IPS DF 4.7 (cell line): ENCODE data around the gene PAFAH2.
"Not testable (repeated sequence)": the region's sequence is repeated elsewhere in the genome, so short reads cannot be mapped to it uniquely, and the experiment has no call there.

Experiments
- DNase-seq: peaks from one replicate; pipeline ENCODE4 v3.0.0-alpha.2; 2013; ENCODE audit warnings: low spot score; ENCODE audit errors: extremely low read depth

The PAFAH2 gene

DNA sequence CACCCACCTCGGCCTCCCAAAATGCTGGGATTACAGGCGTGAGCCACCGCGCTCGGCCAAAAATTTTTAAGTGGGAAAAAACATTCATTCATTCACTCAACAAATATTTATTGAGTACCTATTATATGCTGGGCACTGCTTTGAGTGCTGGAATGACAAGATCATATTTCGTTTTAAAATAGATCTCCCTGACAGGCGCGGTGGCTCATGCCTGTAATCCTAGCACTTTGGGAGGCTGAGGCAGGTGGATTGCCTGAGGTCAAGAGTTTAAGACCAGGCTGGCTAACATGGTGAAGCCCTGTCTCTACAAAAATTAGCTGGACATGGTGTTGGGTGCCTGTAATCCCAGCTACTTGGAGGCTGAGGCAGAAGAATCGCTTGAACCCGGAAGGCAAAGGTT is 11.1 kb downstream of the PAFAH2 start:
- DNase-seq, result not testable (repeated sequence)

DNA sequence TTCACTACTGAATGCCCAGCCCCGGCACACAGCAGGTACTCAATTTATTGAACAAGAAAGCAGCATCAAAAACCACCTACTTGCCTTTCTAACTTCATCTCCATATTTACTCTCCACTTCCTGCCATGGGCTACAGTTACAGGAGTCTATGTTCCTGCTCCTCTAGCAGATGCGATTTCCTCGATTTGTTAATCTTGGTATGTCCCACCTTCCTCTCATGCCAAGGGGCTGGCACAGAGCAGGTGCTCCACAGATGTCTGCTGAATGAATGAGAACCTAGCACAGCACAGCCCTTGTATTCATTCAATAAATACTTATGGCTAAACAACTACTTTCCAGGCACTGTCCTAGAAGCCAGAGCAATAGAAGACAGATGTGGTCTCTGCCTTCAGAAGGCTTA is 12.2 kb downstream of the PAFAH2 start:
- no peak for DNase-seq

DNA sequence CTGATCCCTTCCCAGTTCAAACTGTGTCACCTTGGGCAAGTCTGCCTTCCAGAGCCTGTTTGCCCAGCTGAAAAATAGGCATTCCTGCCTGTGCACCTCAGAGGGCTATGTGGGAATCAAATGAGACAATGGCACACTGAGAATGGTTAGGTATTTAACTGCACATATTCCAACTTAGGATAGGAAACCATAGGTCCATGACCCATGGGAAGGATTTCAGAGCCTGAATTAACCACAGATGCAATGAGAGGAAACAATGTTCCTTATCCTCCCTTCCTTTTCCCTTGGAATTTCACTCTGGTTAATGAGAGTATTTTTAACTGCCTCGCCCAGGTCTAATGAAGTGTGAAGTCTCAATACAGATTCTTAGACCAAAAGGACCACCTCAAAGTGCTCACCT is 12.7 kb downstream of the PAFAH2 start:
- no peak for DNase-seq

DNA sequence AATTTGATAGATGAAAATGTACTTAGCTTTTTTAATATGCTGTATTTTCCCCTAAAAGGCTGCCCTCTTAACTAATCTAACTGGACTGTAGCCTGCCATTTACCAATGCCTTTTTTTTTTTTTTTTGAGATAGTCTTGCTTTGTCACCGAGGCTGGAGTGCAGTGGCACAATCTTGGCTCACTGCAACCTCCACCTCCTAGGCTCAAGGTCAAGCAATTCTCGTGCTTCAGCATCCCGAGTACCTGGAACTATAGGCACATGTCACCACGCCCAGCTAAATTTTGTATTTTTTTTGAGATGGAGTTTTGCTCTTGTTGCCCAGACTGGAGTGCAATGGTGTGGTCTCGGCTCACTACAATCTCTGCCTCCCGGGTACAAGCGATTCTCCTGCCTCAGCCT is 18.7 kb downstream of the PAFAH2 start:
- DNase-seq, result no peak

DNA sequence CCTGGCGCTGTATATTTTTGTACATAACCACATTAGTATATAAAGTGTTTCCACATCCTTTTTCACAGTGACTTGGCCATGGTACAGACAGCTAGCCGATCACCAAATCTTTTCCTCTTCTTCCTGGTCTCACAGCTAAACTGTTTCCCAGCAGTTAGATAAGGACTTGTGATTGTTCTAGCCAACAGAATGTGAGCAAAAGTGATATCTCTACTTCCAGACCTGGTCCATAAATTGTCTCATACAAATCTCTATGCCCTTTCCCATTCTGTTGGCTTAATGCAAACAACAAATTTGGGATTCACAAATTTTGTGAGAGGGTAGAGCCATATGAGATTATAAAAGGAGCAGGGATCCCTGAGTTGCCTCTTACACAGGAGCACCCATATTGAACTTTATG is 19.5 kb downstream of the PAFAH2 start:
- no peak for DNase-seq

DNA sequence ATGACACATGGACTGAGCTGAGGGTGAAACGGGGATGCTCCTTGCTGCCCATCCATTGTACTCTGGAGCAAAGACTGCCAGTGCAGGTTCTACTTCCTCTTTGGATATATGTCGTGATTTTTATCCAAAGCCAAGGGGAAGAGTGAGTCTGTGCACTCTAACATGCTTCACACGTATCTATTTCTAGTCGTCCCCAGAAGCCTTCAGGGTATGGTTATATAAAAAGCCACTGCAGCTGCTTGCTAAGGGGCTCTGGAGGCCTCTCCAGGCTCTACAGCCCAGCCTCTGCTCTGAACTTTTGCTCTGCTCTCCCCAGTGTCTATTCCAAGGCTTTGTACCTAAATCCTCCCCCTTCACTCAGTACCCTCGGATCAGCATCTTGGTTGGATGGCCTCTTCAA is 20.1 kb downstream of the PAFAH2 start:
- no peak for DNase-seq

DNA sequence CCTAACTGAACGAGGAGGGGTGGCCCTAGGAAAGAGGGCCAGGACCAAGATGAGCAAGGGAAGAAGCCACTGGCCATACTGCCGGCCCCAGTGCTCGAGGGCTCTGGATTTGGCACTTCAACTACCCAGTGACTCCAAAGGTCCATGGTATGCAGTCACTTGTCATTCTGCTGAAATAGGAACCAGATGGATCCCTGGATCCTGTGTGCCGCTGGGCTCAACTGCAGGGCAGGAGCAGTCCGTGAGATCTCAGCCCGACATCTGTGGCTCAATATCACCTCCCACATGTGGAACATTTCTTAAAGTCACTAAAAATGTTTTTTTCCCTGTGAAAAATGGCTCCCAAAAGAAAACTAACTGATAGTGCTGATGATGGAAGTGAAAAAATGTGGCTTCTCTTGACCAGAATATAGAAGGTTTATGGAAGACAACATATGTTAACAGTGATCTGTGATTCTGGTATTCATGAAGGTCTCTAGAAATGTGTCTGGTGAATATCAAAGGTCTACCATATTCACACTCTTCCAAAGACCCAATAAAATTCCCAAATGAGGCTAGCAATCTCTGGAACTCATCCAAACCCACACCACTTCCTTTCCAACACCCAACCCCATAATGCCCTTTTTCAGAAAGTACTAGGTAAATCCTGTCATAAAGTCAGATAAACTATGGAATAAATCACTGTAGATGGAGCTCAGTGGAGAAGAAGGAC is 24.1 kb downstream of the PAFAH2 start:
- DNase-seq, result no peak

DNA sequence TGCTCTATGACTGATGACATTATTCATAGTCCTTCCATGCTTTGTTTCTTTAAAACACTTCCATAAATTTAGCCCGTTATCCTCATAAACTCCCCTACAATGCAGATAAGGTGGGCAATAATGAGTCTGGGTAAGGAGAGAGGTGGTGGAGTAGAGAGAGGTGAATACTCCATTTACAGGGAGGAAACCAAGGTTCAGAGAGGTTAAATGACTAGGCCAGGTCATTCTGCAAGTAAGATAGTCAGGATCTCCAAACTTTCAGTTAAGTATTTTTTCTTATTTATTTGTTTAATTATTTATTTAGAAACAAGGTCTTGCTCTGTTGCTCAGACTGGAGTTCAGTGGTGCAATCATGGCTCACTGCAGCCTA is 26.1 kb downstream of the PAFAH2 start:
- no peak for DNase-seq

DNA sequence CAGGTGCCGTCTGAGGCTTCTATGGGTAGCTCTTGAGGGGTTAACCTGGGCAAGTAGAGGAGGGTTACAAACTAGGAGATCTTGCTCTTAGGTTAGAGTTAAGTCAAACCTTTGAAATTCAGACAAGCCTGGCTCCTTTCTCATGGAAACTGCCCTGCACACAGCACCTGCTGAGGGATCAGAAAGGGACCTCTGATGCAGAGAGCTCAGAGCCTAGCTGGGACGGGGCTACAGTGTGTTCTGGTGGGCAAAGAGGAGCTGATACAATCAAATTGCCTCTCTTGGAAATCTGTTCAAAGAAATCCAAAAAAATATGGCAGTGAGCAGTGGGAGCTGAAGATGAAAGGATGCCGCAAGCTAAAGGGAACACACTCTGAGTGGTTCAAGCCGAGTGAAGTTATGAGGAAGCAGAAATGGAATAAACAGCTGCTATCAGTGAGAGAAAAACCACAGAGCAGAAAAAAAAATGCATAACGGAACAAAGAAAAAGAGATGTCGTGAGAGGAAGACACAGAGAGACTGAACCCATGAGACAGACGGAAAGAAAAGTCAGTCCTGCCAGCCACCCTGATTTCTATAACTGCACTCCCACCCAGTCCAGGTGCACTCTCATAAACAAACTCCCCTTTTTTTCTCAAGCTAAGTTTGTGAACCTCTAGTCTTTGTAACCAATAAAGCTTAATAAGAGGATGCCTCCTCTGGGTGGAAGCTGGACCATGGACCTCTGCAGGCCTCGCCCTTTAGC is 26.6 kb downstream of the PAFAH2 start:
- DNase-seq, result no peak

DNA sequence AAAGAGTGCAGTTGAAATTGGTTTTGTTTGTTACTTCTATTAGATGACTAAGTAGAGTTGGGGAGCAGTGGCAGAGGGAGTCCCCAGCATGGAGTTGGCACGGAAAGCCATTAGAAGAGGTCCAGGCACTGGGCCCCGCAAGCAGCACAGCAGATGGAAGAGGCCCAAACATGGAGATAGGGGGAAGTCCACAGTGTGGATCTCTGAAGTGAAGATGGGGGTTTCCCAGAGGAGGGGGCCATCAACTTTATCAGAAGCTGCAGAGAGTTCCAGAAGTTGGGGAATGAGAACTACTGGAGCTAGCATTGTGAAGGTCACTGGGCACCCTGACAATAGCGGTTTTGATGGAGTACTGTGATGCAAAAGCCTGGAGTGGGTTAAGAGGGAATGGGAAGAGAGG is 30.6 kb downstream of the PAFAH2 start:
- DNase-seq, result no peak

DNA sequence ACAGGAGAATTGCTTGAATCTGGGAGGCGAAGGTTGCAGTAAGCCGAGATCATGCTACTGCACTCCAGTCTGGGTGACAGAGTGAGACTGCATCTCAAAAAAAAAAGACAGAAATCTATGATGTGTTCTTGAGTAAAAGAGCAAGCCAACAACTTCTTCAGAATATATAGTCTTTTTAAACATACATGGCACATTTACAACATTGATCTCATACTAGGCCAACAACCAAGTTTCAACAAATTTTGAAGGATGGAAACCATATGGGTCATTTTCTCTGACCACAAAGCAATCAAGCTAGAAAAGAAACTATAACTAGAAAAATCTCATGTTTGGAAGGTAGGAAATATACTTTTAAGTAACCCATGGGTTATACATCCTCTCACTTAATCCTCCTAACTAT is 38.3 kb downstream of the PAFAH2 start:
- DNase-seq, result no peak

DNA sequence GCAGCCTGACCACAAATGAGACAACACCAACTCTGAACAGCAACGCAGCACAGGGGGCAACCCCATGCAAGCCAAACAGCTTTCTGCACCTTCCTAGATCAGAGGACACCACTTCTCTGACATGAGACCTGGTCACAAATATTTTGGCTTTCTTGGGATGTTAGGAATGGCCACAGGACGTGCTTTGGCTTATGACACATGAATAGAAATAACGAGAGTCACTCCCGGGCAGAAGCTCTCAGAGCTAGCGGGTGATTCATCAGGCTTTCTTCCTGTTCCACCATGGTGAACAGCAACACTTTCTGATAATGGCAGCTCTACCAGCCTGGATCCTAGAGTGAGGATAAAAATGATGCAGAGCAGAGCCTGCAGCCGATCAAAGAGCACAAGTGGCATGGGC is 39.4 kb downstream of the PAFAH2 start:
- no peak for DNase-seq

DNA sequence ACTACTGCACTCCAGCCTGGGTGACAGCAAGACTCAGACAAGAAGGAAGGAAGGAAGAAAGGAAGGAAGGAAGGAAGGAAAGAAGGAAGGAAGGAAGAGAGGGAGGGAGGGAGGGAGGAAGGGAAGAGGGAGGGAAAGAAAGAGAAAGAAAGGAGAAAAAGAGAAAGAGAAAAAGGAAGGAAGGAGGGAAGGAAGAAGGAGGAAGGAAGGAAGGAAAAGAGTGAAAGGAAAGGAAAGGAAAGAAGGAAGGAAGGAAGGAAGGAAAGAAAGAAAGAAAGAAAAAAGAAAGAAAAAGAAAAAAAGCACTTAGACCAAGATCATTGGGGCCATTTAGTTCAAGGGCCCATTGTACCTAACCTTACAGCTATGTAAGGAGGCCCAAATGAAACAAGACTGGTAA is 42.3 kb downstream of the PAFAH2 start:
- no peak for DNase-seq

DNA sequence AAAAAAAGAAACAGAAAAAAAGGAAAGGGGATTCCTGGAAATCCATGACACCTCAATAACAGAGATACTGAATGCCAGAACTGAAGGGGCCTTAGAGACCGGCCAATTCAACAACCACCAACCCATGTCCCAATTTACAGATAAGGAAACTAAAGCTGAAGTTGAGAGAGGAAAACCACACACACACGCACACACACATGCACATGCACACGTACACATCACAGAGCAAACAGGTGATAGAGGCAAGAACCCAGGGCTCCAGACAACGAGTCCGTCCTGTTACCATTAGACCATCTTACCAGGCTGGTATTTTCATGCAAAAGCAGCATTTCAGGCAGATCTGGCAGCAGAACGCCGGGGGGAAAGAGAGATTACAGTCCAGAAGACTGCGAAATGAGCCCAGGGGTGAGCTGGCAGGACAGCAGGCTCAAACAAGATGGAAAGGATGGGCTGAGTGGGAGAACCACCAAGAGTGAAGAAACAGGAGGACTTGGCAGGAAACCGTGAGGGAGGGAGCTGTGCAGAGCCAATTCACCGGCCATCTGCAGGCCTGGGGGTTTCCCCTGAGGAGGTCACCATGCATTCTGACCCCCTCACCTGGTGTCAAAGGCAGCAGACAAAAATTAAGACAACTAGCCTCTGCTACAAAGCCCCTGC is 43.5 kb downstream of the PAFAH2 start:
- DNase-seq, result no peak

DNA sequence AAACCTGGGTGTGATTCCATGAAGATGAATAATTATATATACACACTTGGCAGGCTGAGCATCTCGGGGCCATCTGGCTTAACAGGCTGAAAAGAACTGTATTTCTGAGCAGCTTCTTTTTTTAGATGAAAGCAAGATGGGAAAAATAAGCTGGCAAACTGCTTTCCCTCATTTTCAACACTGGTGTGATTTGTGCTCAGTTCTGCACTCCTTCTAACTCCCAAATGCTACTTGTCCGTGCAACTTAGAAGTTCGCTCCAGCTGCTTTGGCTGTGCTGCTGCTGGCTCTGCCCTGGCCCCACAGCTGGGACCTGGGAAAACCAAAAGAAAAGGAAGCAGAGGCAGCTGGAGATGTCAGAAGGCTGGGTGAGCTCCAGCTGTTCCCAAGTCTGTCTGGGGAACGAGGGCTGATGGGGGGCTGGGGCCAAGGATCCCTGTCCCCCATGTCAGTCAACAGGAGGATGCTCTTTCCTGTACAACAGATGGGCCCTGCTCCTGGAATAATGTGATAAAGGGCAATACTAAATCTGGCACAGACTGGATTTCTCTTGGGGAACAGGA is 44.9 kb downstream of the PAFAH2 start:
- DNase-seq, result no peak

DNA sequence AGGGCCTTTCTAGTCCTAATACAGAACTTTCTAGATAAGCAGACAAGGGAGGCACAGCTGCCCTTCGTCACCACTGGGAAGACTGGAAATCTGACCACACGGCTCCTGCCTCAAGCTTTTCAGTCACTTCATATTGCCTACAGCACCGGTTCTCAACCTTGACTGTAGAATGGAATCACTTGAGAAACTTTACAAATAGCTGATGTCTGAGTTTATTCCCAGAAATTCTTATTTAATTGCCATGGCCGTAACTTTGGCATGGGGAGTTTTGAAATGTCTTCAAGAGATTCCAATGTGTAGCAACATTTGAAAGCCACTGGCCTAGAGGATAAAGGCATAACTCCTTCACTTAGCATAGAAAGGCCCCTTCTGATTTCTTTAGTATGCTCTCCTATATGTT is 49.2 kb downstream of the PAFAH2 start:
- DNase-seq, result no peak

DNA sequence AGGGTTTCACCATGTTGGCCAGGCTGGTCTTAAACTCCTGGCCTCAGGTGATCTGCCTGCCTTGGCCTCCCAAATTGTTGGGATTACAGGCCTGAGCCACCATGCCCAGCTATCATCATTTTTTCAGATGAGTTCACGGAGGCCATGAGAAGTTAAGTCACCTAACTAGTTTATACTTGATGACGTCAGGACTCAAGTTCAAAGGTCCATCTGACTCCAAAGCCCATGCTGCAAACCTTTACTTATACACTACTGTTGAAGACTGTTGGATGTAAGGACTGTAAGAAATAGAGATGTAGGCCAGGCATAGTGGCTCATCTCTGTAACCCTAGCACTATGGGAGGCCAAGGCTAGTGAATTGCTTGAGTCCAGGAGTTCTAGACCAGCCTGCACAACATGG is 50.8 kb downstream of the PAFAH2 start:
- no peak for DNase-seq

DNA sequence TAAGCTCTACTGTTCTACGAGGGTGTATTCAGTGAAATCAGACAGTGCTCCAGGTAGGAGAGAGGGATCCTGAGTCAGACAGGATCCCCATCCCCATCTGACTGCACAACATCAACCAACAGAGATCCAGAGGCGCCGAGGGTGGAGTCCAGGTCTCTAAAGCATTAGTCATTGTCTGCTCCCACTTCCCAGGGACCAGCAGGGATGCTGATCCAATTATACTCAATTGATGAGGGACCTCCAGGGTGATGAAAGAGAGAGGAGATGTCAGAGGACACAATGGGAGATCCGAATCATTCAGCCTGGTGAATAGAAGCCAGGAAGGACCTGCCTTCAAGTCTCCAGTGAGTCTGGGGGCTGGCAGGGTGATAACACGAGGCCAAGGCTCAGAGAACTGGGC is 52.1 kb downstream of the PAFAH2 start:
- no peak for DNase-seq

DNA sequence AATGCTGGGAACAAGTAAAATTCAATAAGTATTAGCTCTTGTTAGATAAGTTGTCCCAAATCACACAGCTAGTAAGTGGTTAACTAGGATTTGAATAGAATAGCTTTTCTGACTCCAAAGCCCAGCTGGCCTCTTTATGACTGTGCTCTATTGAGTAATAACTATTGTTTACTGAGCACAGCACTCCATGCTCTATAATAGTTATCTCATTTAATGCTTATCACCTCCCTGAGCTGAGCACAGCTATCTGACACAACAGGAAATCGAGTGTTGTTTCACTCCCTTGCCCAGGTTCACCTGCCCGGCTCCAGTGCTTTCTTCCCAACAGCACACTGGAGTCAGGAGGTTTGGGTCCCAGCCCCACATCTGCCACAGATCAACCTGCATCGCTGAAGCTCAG is 52.9 kb downstream of the PAFAH2 start:
- no peak for DNase-seq

DNA sequence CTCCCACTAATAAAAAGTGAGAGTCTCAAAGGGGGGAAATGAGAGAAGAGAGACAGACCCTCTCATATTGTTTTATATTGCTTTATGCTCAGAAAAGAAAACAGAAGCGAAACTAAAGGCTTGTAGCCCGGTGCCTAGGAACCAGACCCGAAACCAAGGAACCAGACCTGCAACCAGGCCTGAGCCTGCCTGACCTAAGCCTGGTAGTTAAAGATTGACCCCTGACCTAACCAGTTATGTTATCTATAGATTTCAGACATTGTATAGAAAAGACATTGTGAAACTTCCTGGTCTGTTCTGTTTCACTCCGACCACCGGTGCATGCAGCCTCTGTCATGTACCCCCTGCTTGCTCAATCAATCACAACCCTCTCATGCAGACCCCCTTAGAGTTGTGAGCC is 54.4 kb downstream of the PAFAH2 start:
- not testable (repeated sequence) for DNase-seq

DNA sequence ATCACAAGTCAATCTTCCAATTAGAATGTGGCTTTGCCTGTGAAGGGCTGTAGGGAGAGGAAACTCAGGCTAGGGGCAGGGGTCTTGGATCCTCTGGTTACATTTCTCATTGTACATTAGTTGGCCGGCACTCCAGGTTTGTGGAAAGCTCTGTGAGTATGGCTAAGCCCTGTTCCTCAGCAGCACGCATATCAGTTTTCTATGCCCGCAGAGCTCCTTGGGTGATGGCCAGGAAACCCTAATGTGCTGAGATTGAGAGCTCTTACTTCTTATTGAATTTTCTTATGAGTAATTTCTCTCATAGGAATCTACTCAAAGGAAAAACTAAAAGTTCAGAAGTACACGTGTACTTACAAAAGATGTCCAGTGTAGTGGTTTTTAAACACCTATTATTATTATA is 60.9 kb downstream of the PAFAH2 start:
- no peak for DNase-seq
